Breast epithelium (tissue), 4 donors: ENCODE data around the gene EFNA1. TPM values are rescaled to one million over a fixed set of nuclear protein-coding genes. Genes with fewer than 3 reads are reported as not detected.
A peak's percentile ranks its signal among the peaks of the same experiment; 100 is the strongest.

Experiments used
- DNase-seq, 2 donors: peaks; one replicate each; pipeline ENCODE4 v3.0.0-alpha.2; 2019; ENCODE audit warnings: low spot score in 2 of 2
- H3K27ac ChIP-seq, 2 donors: fragments of 200-600 bp; sonication (generic) in 1 of 2; one replicate each; pipeline ENCODE4 v1.5.1; 2016 to 2019; ENCODE audit warnings: mild to moderate bottlenecking in 1 of 2
- H3K27me3 ChIP-seq, 2 donors: fragments of 200-600 bp; sonication (generic) in 1 of 2; one replicate each; pipeline versions ENCODE4 v1.5.1 to v1.6.0; 2017 to 2019; ENCODE audit warnings: control low read depth in 1 of 2, mild to moderate bottlenecking in 1 of 2
- H3K36me3 ChIP-seq: fragments of 200-600 bp; one replicate; pipeline ENCODE4 v1.5.1; 2019
- H3K4me1 ChIP-seq, 2 donors: fragments of 200-600 bp; sonication (generic); one replicate each; pipeline ENCODE4 v1.5.1; 2016 to 2019; ENCODE audit warnings: control low read depth in 1 of 2
- H3K4me3 ChIP-seq, 3 donors: fragments of 200-600 bp; sonication (generic); 1 replicate in 2 of 3; 2 replicates in 1 of 3; pipeline ENCODE4 v1.5.1; 2016 to 2019; ENCODE audit warnings: mild to moderate bottlenecking in 3 of 3, moderate library complexity in 2 of 3
- H3K9me3 ChIP-seq, 2 donors: fragments of 200-600 bp; sonication (generic) in 1 of 2; one replicate each; pipeline ENCODE4 v1.5.1; 2016 to 2019; ENCODE audit warnings: control low read depth in 1 of 2
- CTCF ChIP-seq, 3 donors: fragments of 450-650 bp; IDR thresholded peaks; one replicate each; pipeline ENCODE4 v1.5.1; 2016 to 2017; ENCODE audit warnings: antibody characterized with exemption in 3 of 3, mild to moderate bottlenecking in 3 of 3, moderate library complexity in 3 of 3
- POLR2A ChIP-seq: fragments of 450-650 bp; IDR thresholded peaks from one replicate; pipeline ENCODE4 v1.6.1; 2016; ENCODE audit warnings: antibody characterized with exemption, mild to moderate bottlenecking, moderate library complexity
- POLR2AphosphoS5 ChIP-seq, 3 donors: sonication (generic); formaldehyde crosslinking; IDR thresholded peaks; one replicate each; pipeline ENCODE4 v1.6.1; 2017; ENCODE audit warnings: antibody characterized with exemption in 3 of 3
- intact Hi-C: fragments of 100-400 bp; cut with DNase I; formaldehyde crosslinking; loops from one replicate; pipeline ENCODE4 v1.15.1; 2023; ENCODE audit warnings: low total_unique reads
- total RNA-seq, 3 donors: library from RNA; depleted of rRNA; stranded (reverse); fragments of >200 nt; gene quantifications; one replicate each; pipeline ENCODE4 v1.1.0, GENCODE V29; 2016

EFNA1 gene
- total RNA-seq, 3 donors from 2014 or later: 18.7 to 163 (median 120) TPM

- peak overlapping the region; percentile 60 to 79 for H3K27ac ChIP-seq
- no peaks in the 10 kb centered on the region for H3K27me3 ChIP-seq
- intact Hi-C loops: loop anchor here (2.0 to 5.0 kb wide), 2 partner anchors 53 to 73 kb away; no protein-coding TSS in a partner anchor
- H3K9me3 ChIP-seq: no peaks in the 10 kb centered on the region
- peaks cover 0 to 10% of the 10 kb centered on the region in 2 donors for H3K4me1 ChIP-seq
- no peak overlapping the region for H3K4me3 ChIP-seq
- H3K36me3 ChIP-seq: no peaks in the 10 kb centered on the region
- no peak for DNase-seq
- TF ChIP-seq POLR2A (no peak), CTCF (IDR thresholded peaks at IDR 0.05) (peak in 2 of 3 donors; percentile 41 to 47)
These were observed 33.6 kb upstream of the EFNA1 start for GRCh38 chr1:155093911-155094621.

- no peak for DNase-seq
- Histone ChIP-seq H3K36me3 (no peaks in the 10 kb centered on the region), H3K27me3 (no peaks in the 10 kb centered on the region), H3K4me1 (peaks cover 0 to 10% of the 10 kb centered on the region in 2 donors), H3K9me3 (no peaks in the 10 kb centered on the region), H3K27ac (peak overlapping the region; percentile 60 to 79), H3K4me3 (no peak overlapping the region)
- no peak for TF ChIP-seq POLR2AphosphoS5 (IDR thresholded peaks at IDR 0.05)
- TF ChIP-seq POLR2A: no peak
- TF ChIP-seq CTCF (IDR thresholded peaks at IDR 0.05): no peak
- intact Hi-C loops: loop anchor here (2.0 to 5.0 kb wide), 2 partner anchors 52 to 73 kb away; no protein-coding TSS in a partner anchor
These were observed 33.1 kb upstream of the EFNA1 start for GRCh38 chr1:155094622-155094948.

- H3K4me3 ChIP-seq: no peak overlapping the region
- DNase-seq: no peak
- H3K27me3 ChIP-seq: no peaks in the 10 kb centered on the region
- intact Hi-C loops: no loop called here
- no peaks in the 10 kb centered on the region for H3K9me3 ChIP-seq
- H3K4me1 ChIP-seq: peaks cover 0 to 4% of the 10 kb centered on the region in 2 donors
- H3K36me3 ChIP-seq: no peaks in the 10 kb centered on the region
- no peak for TF ChIP-seq CTCF (IDR thresholded peaks at IDR 0.05)
- no peak for TF ChIP-seq POLR2AphosphoS5 (IDR thresholded peaks at IDR 0.05)
- no peak for TF ChIP-seq POLR2A
- H3K27ac ChIP-seq: no peak overlapping the region
These were observed 28.3 kb upstream of the EFNA1 start for GRCh38 chr1:155099331-155099730.

- TF ChIP-seq CTCF (IDR thresholded peaks at IDR 0.05): no peak
- no peak for TF ChIP-seq POLR2A
- no peak for TF ChIP-seq POLR2AphosphoS5 (IDR thresholded peaks at IDR 0.05)
- no peak for DNase-seq
- intact Hi-C loops: loop anchor here (5.0 kb wide), 1 partner anchor 1386 kb away; no protein-coding TSS in a partner anchor
These were observed 24.4 kb upstream of the EFNA1 start for GRCh38 chr1:155103325-155103724.

More at GRCh38 chr1:155103325-155103724, 24.4 kb upstream of the EFNA1 start:
- H3K4me1 ChIP-seq: no peaks in the 10 kb centered on the region
- no peaks in the 10 kb centered on the region for H3K27me3 ChIP-seq
- no peaks in the 10 kb centered on the region for H3K36me3 ChIP-seq
- H3K9me3 ChIP-seq: no peaks in the 10 kb centered on the region
- H3K27ac ChIP-seq: no peak overlapping the region
- no peak overlapping the region for H3K4me3 ChIP-seq
